ENCODE data around the gene IGSF10.

The IGSF10 gene

DNA sequence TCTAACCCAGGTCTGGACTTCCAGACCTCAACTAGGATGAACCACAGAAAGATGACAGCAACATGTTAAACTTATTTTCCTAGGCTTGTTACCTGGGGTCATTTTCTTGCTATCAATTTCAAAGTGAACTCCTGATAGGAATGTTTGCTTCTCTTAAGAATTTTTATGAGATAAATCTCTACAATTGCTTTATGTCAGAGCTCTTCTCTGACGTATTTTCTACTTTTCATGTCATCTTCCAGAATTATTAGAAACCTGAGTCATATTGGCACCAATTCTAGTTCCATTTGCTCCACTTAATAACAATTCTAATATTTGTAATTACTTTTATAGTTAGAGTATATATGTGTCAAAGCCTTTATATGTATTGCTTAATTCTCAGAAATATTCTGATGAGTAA is 2.1 kb upstream of the IGSF10 start:
- DNase-seq (ENCODE audit: low read depth in 2 of 2): no peak

DNA sequence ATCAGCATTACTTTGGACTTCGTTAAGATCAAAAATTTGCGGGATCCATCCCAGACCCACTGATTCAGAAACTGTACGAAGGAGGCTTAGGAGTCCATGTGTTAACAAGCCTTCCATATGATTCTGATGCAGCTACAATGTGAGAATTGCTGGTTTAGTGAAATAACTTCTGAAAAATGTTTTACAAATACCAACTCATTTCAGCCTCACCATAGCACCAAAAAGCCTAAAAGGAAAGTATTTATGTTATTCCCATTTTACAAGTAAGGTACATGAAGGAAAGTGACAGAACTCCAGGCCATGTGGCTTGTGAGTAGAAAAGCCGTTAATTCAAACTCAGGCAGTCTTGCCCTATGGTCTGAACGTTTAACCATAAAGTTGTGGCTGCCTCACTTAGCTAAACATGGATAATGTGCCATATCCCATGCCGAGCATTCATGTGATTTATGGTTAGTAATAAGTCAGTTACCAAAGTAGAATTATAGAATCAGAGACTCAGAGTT is 1.5 kb upstream of the IGSF10 start:
- DNase-seq (ENCODE audit: low read depth in 2 of 2): no peak

DNA sequence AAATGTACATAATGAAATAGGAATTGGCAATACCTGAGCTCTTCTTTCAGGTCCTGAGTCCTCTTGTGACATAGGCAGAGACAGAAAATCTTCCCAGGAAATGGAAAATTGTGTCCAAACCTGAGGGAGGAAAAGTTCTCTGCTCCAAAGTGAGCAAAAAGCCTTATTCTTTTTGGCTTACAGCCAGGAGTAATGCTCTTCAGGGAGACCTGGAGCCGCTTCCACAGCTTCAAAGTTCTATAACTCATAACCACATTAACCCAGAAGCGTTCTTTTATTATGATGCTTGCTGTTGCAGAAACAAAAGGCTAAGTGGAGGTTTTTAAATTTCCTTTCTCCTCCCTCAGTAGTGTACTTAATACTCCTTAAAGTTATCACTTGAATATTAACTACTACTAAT is 633 bp downstream of the IGSF10 start:
- DNase-seq (ENCODE audit: low read depth in 2 of 2): peak in 1 of 2 experiments; percentile 18

DNA sequence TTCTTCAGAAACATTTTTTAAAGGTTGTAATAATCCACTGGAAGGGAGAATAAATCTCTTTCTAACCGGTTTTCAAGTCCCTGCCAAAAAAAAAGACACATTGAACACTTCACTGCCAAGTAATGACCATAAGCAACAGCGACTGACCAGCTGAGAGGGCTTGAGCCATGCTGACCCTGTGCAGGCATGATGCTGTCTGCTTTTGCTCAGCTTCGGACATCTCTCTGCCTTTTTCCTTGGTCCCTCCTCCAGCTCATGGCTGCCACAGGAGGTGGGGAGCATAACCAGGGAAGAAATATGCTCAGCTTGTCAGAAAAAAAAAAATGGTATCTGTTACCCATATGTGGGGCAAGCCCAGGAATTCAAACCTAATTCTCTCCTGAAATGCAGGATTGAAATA is 1.5 kb downstream of the IGSF10 start:
- no peak for DNase-seq (ENCODE audit: low read depth in 2 of 2)

DNA sequence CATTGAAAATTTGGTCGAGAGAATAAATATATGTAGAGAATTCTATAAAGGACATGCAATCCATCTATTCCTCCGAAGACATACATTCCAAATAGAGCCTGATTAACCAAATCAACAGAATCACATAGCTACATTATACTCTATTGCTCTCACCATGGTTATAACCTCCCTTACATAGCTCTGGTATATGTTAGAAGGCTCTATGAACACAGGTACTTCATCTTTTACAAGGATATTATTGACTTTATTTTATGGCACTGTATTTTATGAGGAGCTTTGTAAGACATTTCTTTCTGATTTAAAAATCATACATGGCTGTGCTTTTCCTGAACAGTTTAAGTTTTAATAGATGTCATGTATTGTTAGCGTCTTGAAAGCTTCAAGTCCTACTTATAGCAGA is 4.8 kb downstream of the IGSF10 start:
- DNase-seq (ENCODE audit: low read depth in 2 of 2): no peak

DNA sequence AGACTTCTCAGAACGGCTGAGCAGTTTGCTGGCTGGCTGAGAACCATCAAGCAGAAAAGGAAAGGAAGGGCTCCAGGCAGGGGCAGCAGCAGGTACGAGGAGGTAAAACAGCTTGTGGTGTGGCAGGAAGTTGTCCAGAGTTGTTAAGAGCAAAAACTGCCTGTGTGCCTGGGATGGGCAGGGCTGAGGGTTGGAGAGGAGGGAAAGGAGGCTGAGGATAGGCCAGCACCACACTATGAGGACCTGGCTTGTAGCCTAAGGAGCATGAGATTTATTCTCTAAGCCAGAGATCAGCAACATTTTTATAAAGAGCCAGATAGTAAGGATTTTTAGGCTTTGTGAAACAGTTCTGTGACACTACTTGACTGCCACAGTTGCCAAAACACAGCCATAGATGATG is 8.0 kb downstream of the IGSF10 start:
- DNase-seq (ENCODE audit: low read depth in 2 of 2): no peak

DNA sequence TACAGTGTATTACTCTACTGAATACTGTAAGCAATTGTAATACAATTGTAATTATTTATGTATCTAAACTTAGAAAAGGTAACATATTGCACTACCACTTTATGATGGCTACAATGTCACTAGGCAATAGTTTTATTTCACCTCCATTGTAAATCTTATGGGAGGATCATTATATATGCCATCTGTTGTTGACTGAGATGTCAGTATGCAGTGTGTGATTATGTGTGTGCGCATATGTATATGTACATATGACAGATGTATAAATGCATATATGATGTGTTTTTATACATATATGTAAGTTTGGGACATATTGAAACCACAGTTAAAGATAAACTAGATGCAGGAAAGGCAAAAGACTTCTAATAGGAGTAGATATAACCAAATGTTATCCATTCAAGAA is 8.5 kb downstream of the IGSF10 start:
- no peak for DNase-seq (ENCODE audit: low read depth in 2 of 2)

DNA sequence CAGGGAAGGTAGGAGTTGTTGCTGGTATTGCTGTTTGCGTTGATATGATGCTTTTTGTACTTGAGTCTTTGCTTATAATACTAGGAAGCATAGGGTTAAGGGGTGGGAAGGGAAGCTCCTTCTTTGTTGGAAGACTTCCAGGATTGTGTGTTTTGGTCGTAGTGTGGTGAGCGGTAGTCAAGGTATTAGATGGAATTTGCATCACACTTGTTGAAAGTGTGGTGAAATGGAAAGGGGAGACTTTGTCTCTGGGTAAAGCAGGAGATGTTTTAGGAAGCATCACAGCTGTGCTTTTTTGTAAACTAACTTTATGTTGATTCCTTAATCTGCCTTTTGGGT is 14.9 kb downstream of the IGSF10 start:
- no peak for DNase-seq (ENCODE audit: low read depth in 2 of 2)

DNA sequence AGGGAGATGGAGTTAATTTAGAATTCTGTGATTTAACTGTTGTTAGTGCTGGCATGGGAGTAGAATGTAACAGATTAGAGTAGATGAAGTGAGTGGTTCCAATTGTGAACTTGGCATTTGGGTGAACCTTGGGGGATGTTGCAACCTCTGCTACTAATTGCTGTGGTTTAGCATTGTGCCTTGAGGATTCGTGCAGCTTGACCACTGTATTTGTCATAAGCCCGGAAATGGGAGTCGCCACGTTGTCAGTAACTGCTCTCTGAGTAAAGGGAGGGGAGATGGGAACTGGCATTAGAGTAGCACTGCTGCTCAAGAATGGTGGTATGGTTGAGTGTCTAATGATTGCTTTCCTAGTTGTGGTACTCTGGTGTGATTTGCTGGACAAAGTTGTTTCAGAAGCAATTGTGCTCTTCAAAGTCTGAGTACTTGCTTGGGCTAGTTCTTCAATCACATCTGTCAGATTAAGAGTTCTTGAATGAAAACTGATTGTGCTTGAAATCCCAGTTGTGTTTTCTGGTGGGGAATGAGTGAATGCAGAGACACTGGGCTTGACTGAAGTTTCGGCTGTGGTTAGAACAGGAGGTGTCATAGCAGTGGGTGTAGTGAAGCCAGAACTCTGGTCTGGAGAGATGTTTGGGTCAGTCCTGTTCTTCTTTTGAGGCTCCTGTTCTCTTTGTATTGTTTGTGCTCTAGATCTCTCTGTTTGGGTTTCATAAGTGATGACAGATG is 15.4 kb downstream of the IGSF10 start:
- peak; percentile 42 to 50 for DNase-seq (ENCODE audit: low read depth in 2 of 2)

DNA sequence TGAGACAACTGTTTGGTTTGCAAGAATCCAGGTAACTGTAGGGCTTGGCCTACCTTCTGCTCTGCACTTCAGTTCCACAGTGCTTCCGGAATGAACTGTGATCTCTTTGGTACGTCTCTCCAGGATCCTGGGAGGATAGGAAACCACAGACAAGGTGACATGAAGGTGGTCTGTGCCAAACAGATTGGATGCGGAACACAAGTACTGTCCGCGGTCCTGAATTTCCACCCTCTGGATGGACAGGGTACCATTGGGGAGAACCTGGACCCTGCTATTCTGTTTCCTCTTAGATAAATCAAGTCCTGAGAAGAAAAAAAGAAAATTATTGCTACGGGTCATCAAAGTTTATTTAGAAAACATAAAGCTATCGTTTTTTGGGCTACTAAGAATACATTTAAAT is 17.3 kb downstream of the IGSF10 start:
- DNase-seq (ENCODE audit: low read depth in 2 of 2): no peak

DNA sequence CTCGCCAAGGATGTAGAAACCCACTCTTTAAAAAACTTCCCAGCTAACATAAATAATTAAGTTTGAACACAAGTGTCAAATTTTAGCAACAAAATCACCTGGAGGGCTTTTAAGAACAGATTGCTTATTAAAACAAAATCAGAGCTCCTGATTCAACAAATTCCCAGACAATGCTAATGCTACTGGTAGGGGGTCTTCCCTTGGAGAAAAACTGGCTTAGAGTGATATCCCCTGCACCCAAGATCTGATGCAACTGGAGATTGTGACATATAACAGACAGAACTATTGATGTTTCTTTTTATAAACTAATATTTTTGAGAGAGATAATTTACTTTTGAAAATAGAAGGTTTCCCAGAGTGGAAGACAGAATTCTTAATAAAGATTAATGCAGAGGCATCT is 19.9 kb downstream of the IGSF10 start:
- no peak for DNase-seq (ENCODE audit: low read depth in 2 of 2)

DNA sequence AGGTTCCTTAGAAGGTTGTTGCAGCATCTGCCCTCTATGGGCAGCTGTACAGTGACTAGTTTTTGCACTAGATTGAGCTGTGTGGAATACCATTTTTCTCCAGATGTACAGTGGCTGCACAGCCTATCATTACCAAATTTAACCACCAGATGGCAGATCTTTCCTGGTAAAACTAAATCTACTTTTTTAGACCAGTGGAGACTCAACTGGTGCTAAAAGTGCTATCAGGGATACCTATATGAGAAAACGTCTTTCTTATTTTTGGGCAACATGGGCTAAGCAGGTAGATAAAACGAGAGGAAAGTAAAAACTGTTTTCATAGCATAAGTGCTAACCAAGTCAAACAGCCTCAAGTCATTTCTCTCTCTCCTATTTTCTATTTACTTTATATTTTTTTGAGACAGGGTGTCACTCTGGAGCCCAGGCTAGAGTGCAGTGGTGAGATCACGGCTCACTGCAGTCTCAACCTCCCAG is 21.2 kb downstream of the IGSF10 start:
- peak; percentile 53 to 54 for DNase-seq (ENCODE audit: low read depth in 2 of 2)

DNA sequence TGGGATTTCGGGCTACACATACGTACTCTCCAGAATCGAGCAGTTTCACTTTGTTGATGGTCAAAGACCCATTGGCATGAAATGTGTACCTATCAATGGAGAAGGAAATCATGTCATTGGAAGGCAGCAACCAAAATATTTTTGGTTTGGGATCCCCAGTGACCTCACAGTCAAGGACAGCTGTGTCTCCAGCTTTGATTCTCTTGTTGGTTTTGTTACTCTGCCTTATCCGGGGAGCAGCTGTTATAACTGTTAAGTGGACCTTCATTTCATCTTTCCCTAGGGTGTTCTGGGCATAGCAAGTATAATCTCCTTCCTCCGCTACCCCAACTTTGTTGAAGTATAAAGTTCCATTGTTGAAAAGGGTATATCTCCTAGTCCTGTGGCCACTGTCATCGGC is 23.0 kb downstream of the IGSF10 start:
- no peak for DNase-seq (ENCODE audit: low read depth in 2 of 2)

DNA sequence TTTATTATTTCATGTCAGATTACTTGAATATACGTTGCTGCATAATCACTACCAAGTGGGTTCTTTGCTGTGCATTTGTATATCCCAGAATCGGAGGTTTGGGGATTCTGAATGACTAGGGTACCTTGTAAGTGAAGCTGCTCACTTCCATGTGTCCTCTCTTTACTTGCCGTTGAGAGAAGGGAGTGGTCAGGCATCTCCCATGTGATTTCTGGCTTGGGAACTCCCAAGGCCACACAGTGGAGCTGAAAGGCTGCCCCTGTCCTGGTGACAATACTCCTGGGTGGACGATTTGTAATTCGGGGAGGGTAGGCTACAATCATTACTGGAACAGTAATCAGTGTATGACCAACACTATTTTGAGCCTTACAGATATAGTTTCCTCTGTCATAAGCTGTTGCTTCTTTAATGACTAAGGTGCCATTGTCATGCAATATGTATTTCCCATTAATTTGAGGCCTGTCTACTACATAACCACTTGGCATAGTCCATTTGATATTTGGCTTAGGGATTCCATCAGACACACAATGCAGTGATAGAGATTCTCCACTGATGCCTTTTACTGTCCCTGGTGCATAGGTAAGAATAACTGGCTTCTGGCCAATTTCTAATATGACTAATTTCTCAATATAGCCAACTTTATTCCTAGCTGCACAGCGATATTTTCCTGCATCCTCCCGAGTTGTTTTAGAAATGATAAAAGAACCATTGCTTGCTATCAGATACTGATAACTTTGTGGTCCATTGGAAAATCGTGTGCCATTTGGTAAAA is 24.0 kb downstream of the IGSF10 start:
- no peak for DNase-seq (ENCODE audit: low read depth in 2 of 2)

DNA sequence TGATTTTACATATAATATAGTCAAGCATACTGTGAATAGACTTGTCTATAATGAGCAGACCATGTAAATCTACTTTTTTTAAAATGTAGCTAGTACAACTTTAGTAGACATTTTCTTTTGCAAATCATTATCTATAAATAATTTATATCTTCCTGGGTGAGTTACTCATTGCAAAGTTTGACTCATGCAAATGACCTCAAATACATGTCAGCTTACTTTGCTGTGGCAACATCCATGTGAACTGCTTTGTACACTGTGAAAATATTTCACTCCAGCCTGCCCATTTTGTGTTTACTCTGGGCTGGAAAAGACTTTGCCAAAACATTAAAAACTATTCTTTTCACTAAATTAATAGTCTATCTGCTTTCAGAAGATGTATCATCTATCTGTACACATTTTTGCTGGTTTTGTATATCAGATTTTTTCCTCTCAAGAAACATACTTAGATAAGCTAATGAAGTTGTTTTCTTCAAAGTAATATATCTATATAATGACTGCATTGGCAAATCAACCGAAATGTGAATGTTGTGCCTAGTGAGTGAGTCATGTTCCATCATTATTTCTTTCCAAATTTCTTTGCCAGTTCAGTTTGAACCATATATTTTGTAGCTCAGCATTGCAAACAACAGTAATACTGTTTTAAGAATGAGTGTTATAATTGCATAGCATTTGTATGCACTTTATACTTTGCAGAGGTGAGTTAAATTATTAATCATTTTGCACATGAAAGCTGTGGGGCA is 26.5 kb downstream of the IGSF10 start:
- DNase-seq (ENCODE audit: low read depth in 2 of 2): peak; percentile 60 to 62

DNA sequence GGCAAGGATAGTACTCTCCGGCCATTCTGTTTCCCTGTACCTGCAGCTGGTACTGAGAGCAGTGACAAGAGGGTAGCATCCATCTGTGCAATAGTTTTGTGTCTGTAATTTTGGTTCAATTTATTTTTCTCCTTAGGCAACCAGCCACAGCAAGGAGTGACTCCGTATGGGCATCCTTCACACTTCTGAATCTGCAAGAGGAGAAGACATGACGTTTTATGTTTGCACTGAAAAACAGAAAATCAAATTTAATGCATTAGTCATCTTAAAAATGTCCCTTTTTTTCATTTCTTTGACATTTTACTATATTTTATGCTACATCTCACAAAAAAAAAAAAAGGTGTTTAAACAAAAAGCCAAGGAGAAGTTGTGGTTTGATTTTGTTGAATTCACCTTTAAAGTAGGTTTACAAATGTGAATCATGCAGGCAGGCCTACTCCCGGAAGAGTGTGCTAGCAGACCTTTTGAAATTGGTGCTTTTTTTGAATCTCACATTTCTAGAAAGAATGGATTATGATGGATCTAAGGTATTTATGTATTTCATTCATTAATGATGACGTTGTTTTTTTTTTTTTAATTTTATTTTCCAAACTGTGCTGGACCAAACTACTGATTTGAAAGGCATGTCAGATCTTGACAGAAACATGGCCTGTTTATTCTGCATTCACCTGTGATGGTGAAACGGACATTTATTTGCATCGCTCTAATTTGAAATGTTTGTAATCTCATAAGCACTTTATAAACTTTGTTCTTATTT is 28.1 kb downstream of the IGSF10 start:
- no peak for DNase-seq (ENCODE audit: low read depth in 2 of 2)

DNA sequence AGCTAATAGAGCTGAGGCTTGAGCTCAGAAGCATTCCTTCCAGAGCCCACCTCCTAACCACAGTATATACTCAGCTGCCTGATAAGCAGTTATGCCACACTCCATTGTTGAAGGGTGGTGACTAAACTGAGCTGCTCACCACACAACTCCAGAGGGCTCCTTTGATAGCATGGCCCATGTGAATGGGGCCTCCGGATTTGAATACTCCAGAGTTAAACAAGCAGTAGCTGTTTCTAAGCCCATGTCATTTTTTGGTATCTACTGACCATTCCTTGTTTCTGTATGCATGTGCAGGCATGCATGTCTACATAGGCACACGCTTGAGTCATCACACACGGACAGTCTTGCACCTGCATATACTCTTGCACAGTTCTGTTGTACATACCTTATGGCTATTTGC is 28.9 kb downstream of the IGSF10 start:
- no peak for DNase-seq (ENCODE audit: low read depth in 2 of 2)

DNA sequence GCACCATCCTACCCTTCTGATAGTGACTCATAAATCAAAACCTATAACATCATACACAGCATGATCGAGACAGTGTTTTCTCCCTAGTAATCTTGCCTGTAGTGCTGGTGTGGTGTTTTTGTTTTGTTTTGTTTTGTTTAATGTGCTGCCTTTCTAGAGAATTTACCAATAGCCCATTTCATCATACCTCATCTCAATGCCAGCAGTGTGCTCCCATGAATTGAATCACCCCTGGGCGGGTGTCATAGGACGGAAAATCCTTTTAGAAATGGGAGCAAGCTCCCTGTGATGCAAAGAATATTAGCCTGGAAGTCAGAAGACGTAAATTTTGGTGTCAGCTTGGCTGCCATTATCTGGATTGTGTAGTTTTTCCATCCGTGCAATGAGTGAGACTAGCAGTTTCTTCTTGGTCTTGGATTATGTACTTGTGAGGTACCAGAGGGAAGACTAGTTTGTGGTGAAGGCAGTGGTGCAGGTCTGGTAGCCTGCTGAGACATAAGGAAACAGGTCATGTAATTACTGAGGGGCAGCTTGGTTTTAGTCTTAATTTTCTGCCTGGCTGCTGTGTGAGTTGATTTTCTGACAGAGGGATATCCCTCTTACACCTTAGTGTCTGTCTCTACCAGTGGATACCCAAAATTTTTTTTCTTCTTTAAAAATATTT is 29.9 kb downstream of the IGSF10 start:
- DNase-seq (ENCODE audit: low read depth in 2 of 2): no peak

DNA sequence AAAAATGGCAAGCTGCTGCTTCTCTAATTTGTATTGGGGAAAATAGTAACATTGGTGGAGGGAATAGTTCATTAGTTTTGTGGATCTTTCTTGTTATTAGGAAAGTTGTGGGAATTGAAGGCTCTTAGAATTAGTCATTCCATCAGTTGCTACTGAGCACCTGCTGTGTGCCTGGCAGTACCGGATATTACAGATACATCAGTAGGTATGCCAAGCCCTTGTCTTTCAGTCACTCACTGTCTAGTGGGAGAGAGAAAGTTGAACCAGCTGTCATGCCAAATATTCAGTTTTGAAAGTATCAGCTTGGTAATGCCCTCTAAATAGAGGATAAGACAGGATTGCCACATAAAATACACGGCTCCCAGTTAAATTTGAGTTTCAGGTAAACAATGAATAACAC is 32.5 kb downstream of the IGSF10 start:
- no peak for DNase-seq (ENCODE audit: low read depth in 2 of 2)

DNA sequence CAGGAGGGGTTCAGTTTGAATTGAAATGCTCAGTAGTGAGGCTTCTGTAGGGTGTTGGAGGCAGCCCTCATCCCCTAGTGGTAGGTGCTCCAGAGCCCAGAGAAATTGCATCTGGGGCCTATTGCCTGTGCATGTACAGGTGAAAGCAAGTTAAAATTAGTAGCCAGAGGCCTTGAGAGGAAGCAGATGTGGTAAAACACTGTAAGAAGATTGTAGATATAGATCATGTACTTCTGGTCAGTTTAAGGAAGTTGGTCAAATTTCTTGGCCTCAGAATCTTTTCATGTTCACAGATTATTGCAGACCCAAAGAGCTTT is 34.6 kb downstream of the IGSF10 start:
- no peak for DNase-seq (ENCODE audit: low read depth in 2 of 2)

DNA sequence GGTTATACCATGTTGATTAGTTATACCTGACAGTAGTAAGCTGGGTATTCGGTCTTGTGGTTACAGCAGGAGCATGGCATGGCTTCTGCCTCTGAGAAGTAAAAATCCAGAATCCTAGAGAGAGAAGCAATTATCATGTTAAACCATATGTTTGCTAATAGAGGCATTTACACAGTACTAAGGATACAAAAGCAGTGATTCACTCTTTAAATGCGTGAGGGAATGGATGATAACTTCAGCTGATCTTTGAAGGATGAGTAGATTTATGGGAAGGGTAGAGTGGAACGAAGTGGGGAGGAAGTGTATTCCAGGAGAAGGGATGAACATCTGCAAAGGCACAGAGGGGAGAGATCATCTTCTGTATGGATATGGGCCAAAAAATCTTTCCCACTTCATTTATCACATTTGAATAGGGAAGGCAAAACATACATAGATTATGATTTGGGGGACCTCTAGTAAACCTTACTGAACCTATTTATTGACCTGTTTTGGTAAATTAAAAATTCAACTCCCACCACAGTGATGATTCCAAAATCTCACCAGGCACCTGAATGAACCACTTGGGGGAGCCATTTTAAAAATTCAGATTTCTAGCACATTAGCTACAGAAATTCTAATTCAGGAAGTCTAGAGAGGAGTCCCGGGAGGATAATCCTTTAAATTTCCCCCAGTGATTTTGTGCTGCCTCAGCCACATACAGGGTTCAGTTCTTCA is 35.1 kb downstream of the IGSF10 start:
- peak in 1 of 2 experiments; percentile 56 for DNase-seq (ENCODE audit: low read depth in 2 of 2)
